Nephron (organoid): Measurements from ENCODE around the gene SLC38A10.

ENCODE experiments used
- H3K27ac Mint-ChIP-seq, 3 experiments: 2 replicates each; pipeline ENCODE4 v1.8.0; 2020; ENCODE audit warnings: mixed read lengths in 3 of 3, mild to moderate bottlenecking in 2 of 3, moderate library complexity in 1 of 3
- H3K27me3 Mint-ChIP-seq: 2 replicates; pipeline ENCODE4 v1.8.0; 2021; ENCODE audit warnings: low read depth, mild to moderate bottlenecking, moderate library complexity, mixed read lengths
- H3K36me3 Mint-ChIP-seq: 2 replicates; pipeline ENCODE4 v1.8.0; 2020; ENCODE audit warnings: low read depth, mixed read lengths
- H3K4me1 Mint-ChIP-seq: 2 replicates; pipeline ENCODE4 v1.8.0; 2020; ENCODE audit warnings: mixed read lengths
- H3K4me3 Mint-ChIP-seq, 3 experiments: 2 replicates each; pipeline ENCODE4 v1.8.0; 2020; ENCODE audit warnings: mild to moderate bottlenecking in 3 of 3, mixed read lengths in 3 of 3, moderate library complexity in 2 of 3
- H3K9me3 Mint-ChIP-seq: 2 replicates; pipeline ENCODE4 v1.8.0; 2020; ENCODE audit warnings: mixed read lengths
- CTCF ChIP-seq, 3 experiments: fragments of 200-600 bp; sonication (generic); IDR thresholded peaks; one replicate each; pipeline ENCODE4 v1.5.0; 2021; ENCODE audit warnings: antibody characterized with exemption in 3 of 3; ENCODE audit not compliant: unreplicated experiment in 3 of 3

The SLC38A10 gene

GRCh38 chr17:81248649-81249048 is 46.5 kb downstream of the SLC38A10 start:
- Mint-ChIP-seq H3K36me3 (peaks cover 12% of the 10 kb centered on the region), H3K4me3 (no peak overlapping the region), H3K27me3 (peaks cover 4% of the 10 kb centered on the region), H3K27ac (no peak overlapping the region), H3K9me3 (no peaks in the 10 kb centered on the region), H3K4me1 (peaks cover 37% of the 10 kb centered on the region)
- TF ChIP-seq CTCF (IDR thresholded peaks at IDR 0.05; ENCODE audit: unreplicated experiment in 3 of 3), result no peak

DNA sequence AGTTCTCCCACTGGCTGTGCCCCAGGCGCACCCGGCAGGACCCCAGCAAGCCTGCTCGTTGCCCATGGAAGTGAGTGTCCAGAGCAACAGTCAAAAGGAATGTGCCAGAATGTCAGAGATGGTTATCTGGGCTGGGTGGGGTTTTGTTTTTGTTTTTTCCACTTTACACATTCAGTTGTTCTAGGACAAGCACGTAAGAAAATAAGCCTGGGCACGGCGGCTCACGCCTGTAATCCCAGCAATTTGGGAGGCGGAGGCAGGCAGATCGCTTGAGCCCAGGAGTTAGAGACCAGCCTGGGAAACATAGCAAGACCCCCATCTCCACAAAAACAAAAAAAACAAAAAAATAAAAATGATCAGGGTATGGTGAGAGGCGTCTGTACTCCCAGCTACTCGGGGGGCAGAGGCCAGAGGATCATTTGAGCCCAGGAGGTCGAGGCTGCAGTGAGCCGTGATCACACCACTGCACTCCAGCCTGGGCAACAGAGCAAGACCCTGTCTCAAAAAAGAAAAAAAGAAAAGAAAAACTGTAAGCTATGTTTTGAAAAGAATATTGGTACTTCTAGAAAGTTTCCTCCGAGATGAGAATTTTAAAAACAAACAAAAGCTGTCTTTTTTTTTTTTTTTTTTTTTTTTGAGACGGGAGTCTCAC is 47.6 kb downstream of the SLC38A10 start:
- TF ChIP-seq CTCF (IDR thresholded peaks at IDR 0.05; ENCODE audit: unreplicated experiment in 3 of 3), result no peak
- Mint-ChIP-seq H3K4me3 (no peak overlapping the region), H3K4me1 (peaks cover 25% of the 10 kb centered on the region), H3K27ac (no peak overlapping the region), H3K36me3 (peaks cover 7% of the 10 kb centered on the region), H3K9me3 (no peaks in the 10 kb centered on the region), H3K27me3 (peaks cover 1% of the 10 kb centered on the region)

DNA sequence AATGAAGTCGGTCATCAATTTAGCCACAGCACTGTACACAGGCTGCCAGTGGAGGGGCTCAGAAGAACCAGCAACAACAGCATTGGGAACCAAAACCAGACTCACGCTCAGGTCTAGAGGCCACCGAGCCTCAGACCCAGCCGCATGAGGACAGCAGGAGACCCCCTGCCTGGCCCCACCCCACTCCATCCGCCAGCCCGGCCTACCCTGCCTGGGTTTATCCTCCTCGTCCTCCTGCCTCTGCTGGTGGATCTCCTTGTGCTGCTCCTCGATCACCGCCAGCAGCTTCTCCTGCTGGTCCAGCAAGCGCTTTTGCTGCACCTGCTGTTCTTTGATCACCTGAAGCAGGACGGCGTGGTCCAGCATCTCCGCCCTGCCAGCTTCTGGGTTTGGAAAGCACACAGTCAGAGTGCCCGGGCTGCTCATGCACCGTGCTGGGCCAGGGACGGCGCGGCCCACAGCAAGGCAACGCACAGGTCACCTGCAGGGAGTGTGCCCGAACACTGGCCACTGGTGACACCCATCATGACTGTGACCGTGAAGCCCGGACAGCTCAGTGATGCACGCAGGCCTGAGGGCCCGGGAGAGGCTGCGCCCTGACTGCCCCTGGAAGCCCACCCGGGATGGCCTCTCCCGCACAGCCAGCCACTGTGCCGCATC is 48.3 kb downstream of the SLC38A10 start:
- Mint-ChIP-seq H3K4me3 (no peak overlapping the region), H3K27ac (no peak overlapping the region), H3K4me1 (peaks cover 19% of the 10 kb centered on the region), H3K27me3 (no peaks in the 10 kb centered on the region), H3K9me3 (no peaks in the 10 kb centered on the region), H3K36me3 (peaks cover 6% of the 10 kb centered on the region)
- TF ChIP-seq CTCF (IDR thresholded peaks at IDR 0.05; ENCODE audit: unreplicated experiment in 3 of 3), result no peak

GRCh38 chr17:81246343-81246670 is 48.8 kb downstream of the SLC38A10 start:
- TF ChIP-seq CTCF (IDR thresholded peaks at IDR 0.05; ENCODE audit: unreplicated experiment in 3 of 3), result no peak
- Mint-ChIP-seq H3K27me3 (no peaks in the 10 kb centered on the region), H3K27ac (no peak overlapping the region), H3K4me3 (no peak overlapping the region), H3K4me1 (peaks cover 15% of the 10 kb centered on the region), H3K9me3 (no peaks in the 10 kb centered on the region), H3K36me3 (peaks cover 6% of the 10 kb centered on the region)

DNA sequence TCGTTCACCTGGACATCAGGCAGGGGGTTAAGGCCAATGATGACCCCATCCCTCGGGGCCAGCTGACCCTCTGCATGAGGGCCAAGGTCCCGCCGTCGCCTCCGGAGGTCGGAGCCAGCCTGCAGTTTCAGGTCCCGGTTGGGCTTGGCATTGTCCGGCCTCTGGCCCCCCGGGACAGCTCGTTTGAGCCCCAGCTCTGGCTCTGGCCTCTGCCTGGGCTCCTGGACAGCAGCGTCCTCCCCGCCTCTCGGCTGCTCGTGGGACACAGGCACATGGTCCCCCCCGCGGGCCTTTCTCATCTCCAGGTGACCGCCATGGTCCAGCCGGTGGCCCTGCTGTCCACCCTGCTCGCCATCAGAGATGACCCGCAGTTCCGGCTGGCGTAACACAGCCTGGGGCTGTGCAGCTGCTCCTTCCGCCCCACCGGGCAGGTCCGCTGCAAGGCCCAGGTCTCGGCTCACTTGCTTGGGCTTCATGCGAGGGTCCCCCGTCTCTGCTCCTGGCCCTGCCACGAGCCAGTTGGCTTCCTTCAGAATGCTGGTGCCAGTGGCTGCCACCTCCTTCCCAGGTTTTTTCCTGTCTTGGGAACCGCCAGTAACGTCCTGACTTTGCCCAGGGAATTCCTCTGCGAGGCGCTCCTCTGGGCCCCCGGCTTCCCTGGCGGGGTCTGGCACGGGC is 49.3 kb downstream of the SLC38A10 start:
- Mint-ChIP-seq H3K9me3 (no peaks in the 10 kb centered on the region), H3K27me3 (no peaks in the 10 kb centered on the region), H3K36me3 (peaks cover 7% of the 10 kb centered on the region), H3K27ac (no peak overlapping the region), H3K4me3 (no peak overlapping the region), H3K4me1 (peaks cover 16% of the 10 kb centered on the region)
- TF ChIP-seq CTCF (IDR thresholded peaks at IDR 0.05; ENCODE audit: unreplicated experiment in 3 of 3), result no peak
